BE2C (cell line): ENCODE results near the gene ACTL10.

Experiments used
- DNase-seq: peaks from one replicate; pipeline ENCODE4 v3.0.0-alpha.2; 2020
- H3K27me3 ChIP-seq: fragments of 250-450 bp; sonication (Bioruptor Pico); 2 replicates; pipeline ENCODE4 v1.5.1; 2020; ENCODE audit warnings: mild to moderate bottlenecking
- H3K36me3 ChIP-seq: fragments of 250-450 bp; sonication (Bioruptor Pico); 2 replicates; pipeline ENCODE4 v1.5.1; 2020; ENCODE audit warnings: mild to moderate bottlenecking
- H3K4me1 ChIP-seq: fragments of 250-450 bp; sonication (Bioruptor Pico); 2 replicates; pipeline ENCODE4 v1.5.1; 2020
- H3K4me3 ChIP-seq: 2 replicates; pipeline ENCODE4 v1.5.1; 2011; ENCODE audit warnings: low read depth, low read length
- H3K9me3 ChIP-seq: fragments of 250-450 bp; sonication (Bioruptor Pico); 2 replicates; pipeline ENCODE4 v1.5.1; 2020
- CTCF ChIP-seq: IDR thresholded peaks from 2 replicates; pipeline ENCODE4 v1.5.1; 2012; ENCODE audit warnings: mild to moderate bottlenecking, low read depth, low read length

ACTL10 gene

DNA sequence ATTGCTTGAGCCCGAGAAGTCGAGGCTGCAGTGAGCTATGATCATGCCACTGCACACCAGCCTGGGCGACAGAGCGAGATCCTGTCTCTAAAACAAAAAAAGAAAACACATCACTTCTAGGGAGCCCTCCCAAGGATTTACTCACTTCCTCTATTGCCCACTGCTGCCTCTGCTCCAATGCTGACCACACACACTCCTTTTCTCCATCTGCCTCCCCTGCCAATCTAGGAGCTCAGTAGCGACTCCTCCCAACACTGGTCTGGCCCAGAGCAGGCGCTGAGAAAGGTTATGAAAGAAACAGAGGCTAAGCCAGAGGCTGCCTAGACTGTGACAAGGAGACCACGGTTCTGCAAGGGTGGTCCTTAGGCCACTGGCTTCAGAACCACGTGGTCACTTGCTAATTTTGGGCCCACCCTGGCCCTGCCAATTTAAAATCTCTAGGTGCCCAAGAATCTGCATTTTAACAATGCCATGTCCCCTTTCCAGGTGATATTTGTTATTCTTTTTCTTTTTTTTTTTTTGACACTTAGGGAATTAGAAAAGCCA lies 20.7 kb downstream of the ACTL10 start:
- DNase-seq, result no peak
- H3K27me3 ChIP-seq, result no peaks in the 10 kb centered on the region
- peaks cover 12% of the 10 kb centered on the region for H3K36me3 ChIP-seq
- H3K9me3 ChIP-seq, result no peaks in the 10 kb centered on the region
- no peak overlapping the region for H3K4me3 ChIP-seq
- H3K4me1 ChIP-seq, result peaks cover 13% of the 10 kb centered on the region
- no peak for TF ChIP-seq CTCF

DNA sequence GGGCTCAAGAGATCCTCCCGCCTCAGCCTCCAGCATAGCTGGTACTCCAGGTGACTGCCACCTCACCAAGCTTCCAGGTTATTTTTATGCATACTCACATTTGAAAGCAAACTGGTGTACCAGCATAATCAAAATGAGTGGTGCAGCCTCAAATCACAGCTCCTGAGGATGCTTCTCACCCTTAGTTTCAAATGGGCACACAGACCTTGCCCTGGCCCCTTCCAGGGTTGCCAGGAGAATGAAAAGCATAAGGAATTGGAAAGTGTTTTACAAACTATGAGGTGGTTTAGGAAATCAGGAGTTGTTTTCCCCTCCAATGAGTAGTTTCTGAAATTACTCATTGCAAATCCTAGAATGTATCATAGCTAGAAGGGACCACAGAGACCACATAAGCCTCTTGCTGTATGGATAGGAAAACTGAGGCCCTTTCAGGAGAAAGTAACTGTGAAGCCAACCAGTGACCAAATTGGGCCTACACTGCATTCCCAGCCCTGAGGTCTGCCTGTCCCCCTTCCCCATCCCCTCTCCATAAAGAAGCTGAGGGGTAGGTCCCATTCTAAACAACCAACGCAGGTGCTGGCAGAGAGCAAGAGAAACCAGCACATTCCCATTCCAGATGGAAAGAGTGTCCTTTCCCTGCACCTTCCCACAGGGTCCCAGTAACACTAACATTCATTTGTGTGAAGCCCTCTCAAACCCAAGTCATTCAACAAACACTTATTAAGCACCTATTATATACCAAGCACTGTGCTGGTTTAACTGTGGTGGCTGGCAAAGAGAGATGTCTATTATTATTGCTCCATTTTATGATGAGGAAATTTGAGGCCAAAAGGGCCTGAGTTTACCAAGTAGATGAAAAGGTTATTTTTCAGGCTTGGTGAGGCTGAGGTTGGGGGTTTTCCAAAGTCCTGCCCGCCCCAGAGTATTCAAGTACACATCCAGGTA lies 21.5 kb downstream of the ACTL10 start:
- peaks cover 8% of the 10 kb centered on the region for H3K36me3 ChIP-seq
- peaks cover 13% of the 10 kb centered on the region for H3K4me1 ChIP-seq
- H3K9me3 ChIP-seq, result no peaks in the 10 kb centered on the region
- H3K27me3 ChIP-seq, result no peaks in the 10 kb centered on the region
- H3K4me3 ChIP-seq, result no peak overlapping the region
- no peak for DNase-seq
- TF ChIP-seq CTCF, result no peak

DNA sequence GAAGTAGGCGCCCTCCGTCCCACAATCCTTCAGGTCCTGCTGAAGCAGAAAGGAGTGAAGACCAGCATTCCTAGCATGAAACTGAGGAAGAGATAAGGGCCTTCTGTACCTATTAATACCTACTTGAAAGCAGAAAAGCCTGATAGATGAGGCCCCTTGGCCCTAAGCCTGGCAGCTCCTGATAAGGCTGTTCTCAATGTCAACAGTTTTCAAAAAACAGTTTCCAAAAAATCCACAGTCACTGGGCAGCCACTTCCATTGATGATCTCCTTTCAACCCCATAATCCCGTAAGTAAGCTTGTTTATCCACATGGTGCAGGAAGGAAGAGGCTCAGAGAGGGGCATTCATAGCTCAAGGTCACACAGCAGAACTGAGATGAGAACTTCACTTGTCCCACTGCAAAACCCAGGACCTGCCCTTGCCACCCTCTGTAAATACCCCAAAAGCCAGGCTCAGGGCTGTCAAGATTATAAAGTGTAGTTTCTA lies 22.2 kb downstream of the ACTL10 start:
- H3K4me1 ChIP-seq, result peaks cover 11% of the 10 kb centered on the region
- H3K36me3 ChIP-seq, result peaks cover 6% of the 10 kb centered on the region
- H3K27me3 ChIP-seq, result no peaks in the 10 kb centered on the region
- no peaks in the 10 kb centered on the region for H3K9me3 ChIP-seq
- no peak for DNase-seq
- no peak overlapping the region for H3K4me3 ChIP-seq
- no peak for TF ChIP-seq CTCF

DNA sequence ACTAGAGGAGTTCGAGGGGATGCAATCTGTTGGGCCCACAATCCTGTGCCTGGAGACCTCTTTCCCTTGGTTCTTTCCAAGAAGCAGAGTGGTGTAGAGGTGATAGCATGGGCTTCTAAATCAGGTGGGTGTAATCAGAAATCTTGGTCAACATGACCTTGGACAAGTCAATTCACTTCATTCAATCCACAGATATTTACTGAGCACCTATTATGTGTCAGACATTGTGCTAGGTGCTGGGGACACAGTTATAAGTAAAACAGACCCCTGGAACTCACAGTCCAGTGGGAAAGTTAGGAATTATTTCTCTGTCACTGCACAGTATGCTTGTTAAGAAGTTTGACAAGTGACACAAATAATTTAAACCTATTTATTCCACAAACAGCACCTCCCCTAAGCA lies 22.8 kb downstream of the ACTL10 start:
- Histone ChIP-seq H3K36me3 (peaks cover under 1% of the 10 kb centered on the region; the same call in 1 of the 2 replicates), H3K4me1 (peaks cover 6% of the 10 kb centered on the region), H3K9me3 (no peaks in the 10 kb centered on the region), H3K27me3 (no peaks in the 10 kb centered on the region), H3K4me3 (no peak overlapping the region)
- DNase-seq, result no peak
- no peak for TF ChIP-seq CTCF

DNA sequence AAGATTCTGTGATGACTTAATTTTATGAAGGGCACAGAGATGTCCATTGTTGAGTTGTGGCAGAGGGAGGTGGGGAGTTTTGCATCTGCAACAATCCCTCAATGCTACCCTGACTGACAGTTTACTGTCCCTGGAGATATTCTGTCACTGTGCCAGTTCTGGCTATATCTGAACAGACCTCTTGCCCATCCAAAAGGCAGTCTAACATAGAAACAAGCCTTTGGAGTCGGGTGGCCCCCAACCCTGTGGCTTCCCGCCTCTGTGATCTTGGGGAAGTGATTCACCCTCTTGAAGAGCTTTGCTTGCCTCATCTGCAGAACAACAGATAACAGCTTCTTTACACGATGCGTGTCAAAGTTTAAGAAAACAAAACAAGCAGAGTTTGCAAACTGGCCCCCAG lies 23.2 kb downstream of the ACTL10 start:
- peaks cover 5% of the 10 kb centered on the region for H3K4me1 ChIP-seq
- no peaks in the 10 kb centered on the region for H3K9me3 ChIP-seq
- no peak for DNase-seq

More for the DNA sequence above, 23.2 kb downstream of the ACTL10 start:
- Histone ChIP-seq H3K36me3 (no peaks in the 10 kb centered on the region), H3K27me3 (no peaks in the 10 kb centered on the region), H3K4me3 (no peak overlapping the region)
- TF ChIP-seq CTCF, result no peak
